ENCODE measurements around the gene APBB1IP. TPM values are rescaled to one million over a fixed set of nuclear protein-coding genes. Genes with fewer than 3 reads are reported as not detected.

Gene APBB1IP
- total RNA-seq, 1 donor from 2014 or later, result 0.48 TPM

- Mint-ChIP-seq H3K36me3 (no peaks in the 10 kb centered on the region), H3K9me3 (peaks cover 11% of the 10 kb centered on the region)
- no peak for TF ChIP-seq CTCF (conservative IDR thresholded peaks at IDR 0.05)
Measured at GRCh38 chr10:26446258-26446657, 8.1 kb downstream of the APBB1IP start.

GRCh38 chr10:26448292-26448691 is 10.2 kb downstream of the APBB1IP start:
- Mint-ChIP-seq H3K27me3 (peaks cover 4% of the 10 kb centered on the region), H3K4me1 (ENCODE audit: unreplicated experiment) (no peaks in the 10 kb centered on the region), H3K9me3 (peaks cover 11% of the 10 kb centered on the region), H3K27ac (no peak overlapping the region), H3K36me3 (no peaks in the 10 kb centered on the region), H3K4me3 (no peak overlapping the region)
- peak; percentile 56 for TF ChIP-seq CTCF (conservative IDR thresholded peaks at IDR 0.05)
- no peak for DNase-seq (ENCODE audit: extremely low spot score, unreplicated experiment)

More at GRCh38 chr10:26446258-26446657, 8.1 kb downstream of the APBB1IP start:
- no peaks in the 10 kb centered on the region for H3K4me1 Mint-ChIP-seq (ENCODE audit: unreplicated experiment)
- no peak overlapping the region for H3K27ac Mint-ChIP-seq
- H3K27me3 Mint-ChIP-seq, result peaks cover 4% of the 10 kb centered on the region
- no peak for DNase-seq (ENCODE audit: extremely low spot score, unreplicated experiment)
- no peak overlapping the region for H3K4me3 Mint-ChIP-seq

- no peak for DNase-seq (ENCODE audit: extremely low spot score, unreplicated experiment)
- Mint-ChIP-seq H3K9me3 (peaks cover 10% of the 10 kb centered on the region), H3K27ac (no peak overlapping the region), H3K36me3 (no peaks in the 10 kb centered on the region), H3K27me3 (peaks cover 4% of the 10 kb centered on the region), H3K4me1 (ENCODE audit: unreplicated experiment) (no peaks in the 10 kb centered on the region), H3K4me3 (no peak overlapping the region)
- TF ChIP-seq CTCF (conservative IDR thresholded peaks at IDR 0.05), result no peak
Measured at GRCh38 chr10:26448706-26449435, 10.7 kb downstream of the APBB1IP start.

- DNase-seq (ENCODE audit: extremely low spot score, unreplicated experiment), result no peak
Measured at GRCh38 chr10:26449726-26450125, 11.6 kb downstream of the APBB1IP start.

GRCh38 chr10:26451903-26452302 is 13.8 kb downstream of the APBB1IP start:
- Mint-ChIP-seq H3K27ac (no peak overlapping the region), H3K9me3 (peaks cover under 1% of the 10 kb centered on the region), H3K4me3 (no peak overlapping the region), H3K4me1 (ENCODE audit: unreplicated experiment) (no peaks in the 10 kb centered on the region), H3K36me3 (no peaks in the 10 kb centered on the region), H3K27me3 (no peaks in the 10 kb centered on the region)
- no peak for TF ChIP-seq CTCF (conservative IDR thresholded peaks at IDR 0.05)
- no peak for DNase-seq (ENCODE audit: extremely low spot score, unreplicated experiment)

More at GRCh38 chr10:26449726-26450125, 11.6 kb downstream of the APBB1IP start:
- Mint-ChIP-seq H3K4me3 (no peak overlapping the region), H3K27me3 (no peaks in the 10 kb centered on the region), H3K36me3 (no peaks in the 10 kb centered on the region), H3K9me3 (peaks cover 5% of the 10 kb centered on the region), H3K27ac (no peak overlapping the region), H3K4me1 (ENCODE audit: unreplicated experiment) (no peaks in the 10 kb centered on the region)
- TF ChIP-seq CTCF (conservative IDR thresholded peaks at IDR 0.05), result no peak
